Measurements from ENCODE around the gene SMAD3.

- TF ChIP-seq POLR2AphosphoS5 (IDR thresholded peaks at IDR 0.05; ENCODE audit: low read depth, low read length) (no peak), POLR2A (IDR thresholded peaks at IDR 0.05; ENCODE audit: low read depth, low read length) (no peak), TAF1 (IDR thresholded peaks at IDR 0.05; ENCODE audit: borderline replicate concordance, low read depth, low read length) (no peak)
These were observed 31.3 kb downstream of the SMAD3 start for GRCh38 chr15:67096546-67097294.

All from GM12892 (cell line).